MM.1S (cell line): Measurements from ENCODE around the gene OR4S1.
"Not testable (repeated sequence)": the region's sequence is repeated elsewhere in the genome, so short reads cannot be mapped to it uniquely, and the experiment has no call there.

Experiments
- DNase-seq: peaks from one replicate; pipeline ENCODE4 v3.0.0-alpha.2; 2015
- H2AFZ ChIP-seq: fragments of 300-600 bp; sonication (generic); 2 replicates; pipeline ENCODE4 v1.6.0; 2016; ENCODE audit warnings: antibody characterized with exemption, low read length
- H3F3A ChIP-seq: fragments of 300-600 bp; sonication (generic); 2 replicates; pipeline ENCODE4 v1.6.1; 2016; ENCODE audit warnings: mild to moderate bottlenecking, antibody characterized with exemption, low read length, moderate library complexity, mixed read lengths; ENCODE audit not compliant: insufficient read depth
- H3K27ac ChIP-seq: fragments of 300-600 bp; sonication (generic); 2 replicates; pipeline ENCODE4 v1.5.1; 2016; ENCODE audit warnings: mild to moderate bottlenecking, low read length
- H3K27me3 ChIP-seq: fragments of 300-600 bp; sonication (generic); replicated peaks from 2 replicates; pipeline ENCODE4 v1.6.0; 2016; ENCODE audit warnings: low read length; ENCODE audit not compliant: insufficient read depth
- H3K36me3 ChIP-seq: fragments of 300-600 bp; sonication (generic); replicated peaks from 2 replicates; pipeline ENCODE4 v1.6.1; 2016; ENCODE audit warnings: mild to moderate bottlenecking, low read length, mixed read lengths; ENCODE audit not compliant: insufficient read depth
- H3K4me1 ChIP-seq: fragments of 300-600 bp; sonication (generic); 2 replicates; pipeline ENCODE4 v1.6.1; 2016; ENCODE audit warnings: low read length, mixed read lengths
- H3K4me2 ChIP-seq: fragments of 300-600 bp; sonication (generic); 2 replicates; pipeline ENCODE4 v1.6.0; 2016; ENCODE audit warnings: low read depth, low read length
- H3K4me3 ChIP-seq: fragments of 300-600 bp; sonication (generic); 2 replicates; pipeline ENCODE4 v1.5.1; 2016; ENCODE audit warnings: low read length, mixed read lengths
- H3K79me2 ChIP-seq: fragments of 300-600 bp; sonication (generic); 2 replicates; pipeline ENCODE4 v1.6.1; 2016; ENCODE audit warnings: mixed run types, low read length, mixed read lengths
- H3K9ac ChIP-seq: fragments of 300-600 bp; sonication (generic); 2 replicates; pipeline ENCODE4 v1.6.1; 2016; ENCODE audit warnings: low read length, mixed read lengths
- H3K9me2 ChIP-seq: fragments of 300-600 bp; sonication (generic); replicated peaks from 2 replicates; pipeline ENCODE4 v1.6.1; 2016; ENCODE audit warnings: mild to moderate bottlenecking, low read length, mixed read lengths; ENCODE audit not compliant: insufficient read depth
- H3K9me3 ChIP-seq: fragments of 300-600 bp; sonication (generic); replicated peaks from 2 replicates; pipeline ENCODE4 v1.6.1; 2016; ENCODE audit warnings: mild to moderate bottlenecking, low read length, mixed read lengths; ENCODE audit not compliant: insufficient read depth
- H4K20me1 ChIP-seq: fragments of 300-600 bp; sonication (generic); 2 replicates; pipeline ENCODE4 v1.6.1; 2016; ENCODE audit warnings: mild to moderate bottlenecking, low read length, moderate library complexity, mixed read lengths; ENCODE audit not compliant: insufficient read depth
- CTCF ChIP-seq: fragments of 300-600 bp; sonication (generic); IDR thresholded peaks from 2 replicates; pipeline ENCODE4 v1.5.1; 2016; ENCODE audit warnings: antibody characterized with exemption, low read length, mixed read lengths
- EZH2 ChIP-seq: fragments of 300-600 bp; sonication (generic); optimal IDR thresholded peaks from 2 replicates; pipeline ENCODE3; 2017; ENCODE audit warnings: low read depth, mild to moderate bottlenecking, antibody characterized with exemption, low read length, mixed read lengths
- EZH2phosphoT487 ChIP-seq: fragments of 300-600 bp; sonication (generic); IDR thresholded peaks from 2 replicates; pipeline ENCODE4 v1.6.1; 2018; ENCODE audit warnings: antibody characterized with exemption, low read length

Gene OR4S1

GRCh38 chr11:48272606-48273005 lies 33.4 kb upstream of the OR4S1 start:
- DNase-seq = no peak
- TF ChIP-seq EZH2phosphoT487 (no peak), EZH2 (no peak), CTCF (no peak)
- Histone ChIP-seq H3K4me3 (no peak overlapping the region), H3K36me3 (no peaks in the 10 kb centered on the region), H3K79me2 (no peaks in the 10 kb centered on the region), H3K9me3 (no peaks in the 10 kb centered on the region), H3K27me3 (no peaks in the 10 kb centered on the region), H3F3A (no peaks in the 10 kb centered on the region), H3K9me2 (no peaks in the 10 kb centered on the region), H3K4me1 (no peaks in the 10 kb centered on the region), H2AFZ (no peak overlapping the region), H3K9ac (no peak overlapping the region), H3K27ac (no peak overlapping the region), H4K20me1 (no peaks in the 10 kb centered on the region), H3K4me2 (no peak overlapping the region)

DNA sequence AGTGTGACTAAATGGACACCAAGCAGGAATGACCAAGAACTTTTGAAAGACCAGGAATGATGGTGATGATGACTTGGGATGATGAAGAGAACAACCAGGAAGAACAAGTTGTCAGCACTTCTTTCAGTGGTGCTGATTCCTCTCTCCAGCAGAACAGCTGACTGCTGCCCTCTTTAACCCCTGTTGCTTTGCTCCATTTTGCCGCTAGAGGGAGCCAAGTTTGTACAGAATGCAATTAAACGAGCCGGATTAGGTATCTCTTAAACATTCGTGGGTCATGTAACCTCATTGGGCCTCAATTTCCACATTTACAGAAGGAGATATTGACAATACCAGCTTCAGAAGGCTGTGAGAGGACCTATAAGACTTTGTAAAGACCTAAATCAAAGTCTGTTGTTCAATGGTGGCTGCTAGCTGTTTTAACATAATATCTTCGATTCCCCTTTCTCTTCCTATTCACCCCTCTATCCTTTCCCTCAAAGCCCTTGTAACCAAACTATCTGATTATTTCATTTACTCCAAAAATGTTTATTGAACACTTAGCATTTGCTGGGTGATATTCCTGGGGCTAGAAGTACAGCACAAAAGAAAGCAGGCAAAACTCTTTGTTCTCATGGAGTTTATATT lies 1.9 kb downstream of the OR4S1 start:
- H3F3A ChIP-seq = no peaks in the 10 kb centered on the region
- H2AFZ ChIP-seq = peak overlapping the region; percentile 9; the same call in 1 of the 2 replicates
- no peaks in the 10 kb centered on the region for H3K9me2 ChIP-seq
- no peak overlapping the region for H3K9ac ChIP-seq
- no peaks in the 10 kb centered on the region for H4K20me1 ChIP-seq
- no peaks in the 10 kb centered on the region for H3K9me3 ChIP-seq
- H3K4me3 ChIP-seq = no peak overlapping the region
- no peak overlapping the region for H3K27ac ChIP-seq
- peak; percentile 76 for DNase-seq
- H3K36me3 ChIP-seq = no peaks in the 10 kb centered on the region
- H3K79me2 ChIP-seq = no peaks in the 10 kb centered on the region
- H3K4me1 ChIP-seq = no peaks in the 10 kb centered on the region
- H3K4me2 ChIP-seq = no peak overlapping the region
- TF ChIP-seq EZH2phosphoT487 = no peak
- peak; percentile 94 for TF ChIP-seq CTCF
- no peak for TF ChIP-seq EZH2
- no peaks in the 10 kb centered on the region for H3K27me3 ChIP-seq

GRCh38 chr11:48313590-48313989 lies 7.6 kb downstream of the OR4S1 start:
- H3K9me3 ChIP-seq, H3K79me2 ChIP-seq, H3K9me2 ChIP-seq: not testable (repeated sequence)

DNA sequence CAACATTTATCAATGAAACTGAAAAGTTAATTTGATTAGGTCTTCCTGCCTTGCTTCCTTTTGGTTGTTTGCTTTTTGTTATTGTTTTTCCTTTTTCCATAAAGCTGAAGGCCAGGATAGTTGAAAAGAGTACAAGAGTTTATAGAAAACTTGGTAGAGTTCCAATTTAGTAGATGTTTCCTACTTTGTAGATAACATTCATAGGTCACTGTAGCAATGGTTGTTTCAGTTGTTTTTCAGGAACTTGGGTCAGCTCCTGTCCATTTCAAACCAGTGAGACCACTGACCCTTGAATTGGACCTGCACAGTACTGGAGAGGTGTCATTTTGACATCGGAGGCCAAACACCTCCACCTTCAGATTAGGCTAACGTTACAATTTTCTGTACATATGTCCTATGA lies 13.8 kb downstream of the OR4S1 start:
- H3K79me2 ChIP-seq, H3K9me2 ChIP-seq, H2AFZ ChIP-seq, H4K20me1 ChIP-seq, H3K4me2 ChIP-seq, H3K9ac ChIP-seq, DNase-seq, H3K36me3 ChIP-seq, H3K27me3 ChIP-seq, H3F3A ChIP-seq, H3K9me3 ChIP-seq, H3K4me1 ChIP-seq, H3K4me3 ChIP-seq, H3K27ac ChIP-seq: not testable (repeated sequence)

More at GRCh38 chr11:48313590-48313989, 7.6 kb downstream of the OR4S1 start:
- not testable (repeated sequence) for H3K36me3 ChIP-seq, H3K9ac ChIP-seq, H3F3A ChIP-seq, H3K4me3 ChIP-seq, H4K20me1 ChIP-seq, H3K4me1 ChIP-seq, H3K4me2 ChIP-seq, H2AFZ ChIP-seq, H3K27me3 ChIP-seq, DNase-seq, H3K27ac ChIP-seq

GRCh38 chr11:48324620-48325019 lies 18.6 kb downstream of the OR4S1 start, which contains the start of gene OR4C3:
Gene OR4C3 (plus strand): TSS chr11:48324920. CDS start chr11:48325022, 102 bp downstream.
- H3K27me3 ChIP-seq, H4K20me1 ChIP-seq, H2AFZ ChIP-seq, H3K36me3 ChIP-seq, DNase-seq, H3K4me2 ChIP-seq, H3K4me1 ChIP-seq, H3K27ac ChIP-seq, H3K9me2 ChIP-seq, H3K9me3 ChIP-seq, H3K9ac ChIP-seq, H3K4me3 ChIP-seq, H3F3A ChIP-seq, H3K79me2 ChIP-seq: not testable (repeated sequence)
